Measurements from ENCODE around the gene ADARB2. TPM values are rescaled to one million over a fixed set of nuclear protein-coding genes. Genes with fewer than 3 reads are reported as not detected.

The ADARB2 gene
- total RNA-seq, 1 donor from 2014 or later = 0.80 TPM

DNA sequence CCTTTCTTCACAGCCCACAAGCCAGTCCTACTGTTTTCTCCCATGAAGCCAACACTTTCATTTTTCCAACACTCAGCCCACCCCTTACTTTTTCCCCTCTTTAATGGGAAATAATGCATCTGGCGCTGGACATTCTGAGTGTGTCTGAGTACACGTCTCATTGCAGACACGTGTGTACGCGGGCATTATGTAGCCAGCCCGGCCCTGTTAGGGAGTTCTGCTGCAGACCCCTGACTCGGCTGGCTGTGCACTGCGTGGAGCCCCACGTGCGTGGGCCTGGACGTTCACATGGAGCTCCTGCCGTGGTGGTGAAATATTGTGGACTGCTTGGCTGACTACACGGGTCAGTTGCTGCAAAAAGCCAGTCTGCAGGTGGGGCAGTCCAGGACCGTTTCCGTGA lies 233.0 kb downstream of the ADARB2 start:
- Histone ChIP-seq H3K4me1 (no peaks in the 10 kb centered on the region), H3K27me3 (ENCODE audit: low read depth) (no peaks in the 10 kb centered on the region), H3K9me3 (no peaks in the 10 kb centered on the region), H3K27ac (no peak overlapping the region), H3K4me3 (no peak overlapping the region), H3K36me3 (no peaks in the 10 kb centered on the region)
- DNase-seq (no peak), ATAC-seq (no peak)
- intact Hi-C loops (cut with DNase I) = no loop called here
- TF ChIP-seq, protein P1, sequence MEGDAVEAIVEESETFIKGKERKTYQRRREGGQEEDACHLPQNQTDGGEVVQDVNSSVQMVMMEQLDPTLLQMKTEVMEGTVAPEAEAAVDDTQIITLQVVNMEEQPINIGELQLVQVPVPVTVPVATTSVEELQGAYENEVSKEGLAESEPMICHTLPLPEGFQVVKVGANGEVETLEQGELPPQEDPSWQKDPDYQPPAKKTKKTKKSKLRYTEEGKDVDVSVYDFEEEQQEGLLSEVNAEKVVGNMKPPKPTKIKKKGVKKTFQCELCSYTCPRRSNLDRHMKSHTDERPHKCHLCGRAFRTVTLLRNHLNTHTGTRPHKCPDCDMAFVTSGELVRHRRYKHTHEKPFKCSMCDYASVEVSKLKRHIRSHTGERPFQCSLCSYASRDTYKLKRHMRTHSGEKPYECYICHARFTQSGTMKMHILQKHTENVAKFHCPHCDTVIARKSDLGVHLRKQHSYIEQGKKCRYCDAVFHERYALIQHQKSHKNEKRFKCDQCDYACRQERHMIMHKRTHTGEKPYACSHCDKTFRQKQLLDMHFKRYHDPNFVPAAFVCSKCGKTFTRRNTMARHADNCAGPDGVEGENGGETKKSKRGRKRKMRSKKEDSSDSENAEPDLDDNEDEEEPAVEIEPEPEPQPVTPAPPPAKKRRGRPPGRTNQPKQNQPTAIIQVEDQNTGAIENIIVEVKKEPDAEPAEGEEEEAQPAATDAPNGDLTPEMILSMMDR (IDR thresholded peaks at IDR 0.05) = no peak

DNA sequence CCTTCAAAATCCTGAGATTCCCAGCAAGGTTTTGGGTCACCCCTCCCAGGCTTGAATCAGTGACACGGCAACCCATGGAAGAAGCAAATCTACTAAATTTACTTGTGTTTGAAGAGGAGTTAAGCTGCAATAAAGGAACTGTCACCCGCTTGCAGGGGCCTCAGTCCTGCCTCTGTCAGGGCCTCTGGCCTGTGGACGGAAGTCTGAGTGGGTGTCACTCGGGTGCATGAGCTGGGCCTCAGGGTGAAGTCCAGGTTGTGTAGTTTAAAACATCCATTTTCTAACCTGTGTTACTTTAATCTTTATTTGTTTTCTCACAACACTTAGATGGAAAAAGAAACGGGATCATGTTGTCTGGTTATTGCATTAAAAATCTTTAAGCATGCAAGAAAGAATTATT lies 234.9 kb downstream of the ADARB2 start:
- H3K9me3 ChIP-seq = no peaks in the 10 kb centered on the region
- ATAC-seq = no peak
- no peaks in the 10 kb centered on the region for H3K4me1 ChIP-seq
- TF ChIP-seq, protein P1 (IDR thresholded peaks at IDR 0.05) = no peak
- DNase-seq = no peak
- H3K27me3 ChIP-seq (ENCODE audit: low read depth) = no peaks in the 10 kb centered on the region
- H3K27ac ChIP-seq = no peak overlapping the region
- intact Hi-C loops (cut with DNase I) = no loop called here
- H3K4me3 ChIP-seq = no peak overlapping the region
- H3K36me3 ChIP-seq = no peaks in the 10 kb centered on the region

DNA sequence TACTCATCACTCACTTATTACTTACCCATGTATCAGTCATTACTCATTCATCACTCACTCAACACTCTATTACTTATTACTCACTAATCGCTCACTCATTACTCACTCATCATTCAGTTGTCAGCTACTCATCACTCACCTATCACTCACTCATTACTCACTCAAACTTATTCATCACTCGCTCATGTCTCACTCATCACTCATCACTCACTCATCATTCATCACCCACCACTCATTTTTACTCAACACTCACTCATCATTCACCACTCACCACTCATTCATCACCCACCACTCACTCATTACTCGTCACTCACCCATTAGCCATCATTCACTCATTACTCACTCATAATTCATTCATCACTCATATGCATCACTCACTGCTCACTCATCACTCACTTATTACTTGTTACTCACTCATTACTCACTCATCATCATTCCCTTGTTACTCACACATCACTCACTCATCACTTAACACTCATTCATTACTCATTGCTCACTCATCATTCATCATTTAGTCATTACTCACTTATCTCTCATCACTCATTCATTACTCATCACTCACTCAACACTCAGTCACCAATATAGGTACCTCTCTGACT lies 237.9 kb downstream of the ADARB2 start:
- TF ChIP-seq, protein P1 (IDR thresholded peaks at IDR 0.05) = no peak
- ATAC-seq = no peak
- no peak overlapping the region for H3K4me3 ChIP-seq
- intact Hi-C loops (cut with DNase I) = no loop called here
- H3K27me3 ChIP-seq (ENCODE audit: low read depth) = no peaks in the 10 kb centered on the region
- no peaks in the 10 kb centered on the region for H3K4me1 ChIP-seq
- H3K27ac ChIP-seq = no peak overlapping the region
- H3K9me3 ChIP-seq = no peaks in the 10 kb centered on the region
- DNase-seq = no peak
- no peaks in the 10 kb centered on the region for H3K36me3 ChIP-seq

DNA sequence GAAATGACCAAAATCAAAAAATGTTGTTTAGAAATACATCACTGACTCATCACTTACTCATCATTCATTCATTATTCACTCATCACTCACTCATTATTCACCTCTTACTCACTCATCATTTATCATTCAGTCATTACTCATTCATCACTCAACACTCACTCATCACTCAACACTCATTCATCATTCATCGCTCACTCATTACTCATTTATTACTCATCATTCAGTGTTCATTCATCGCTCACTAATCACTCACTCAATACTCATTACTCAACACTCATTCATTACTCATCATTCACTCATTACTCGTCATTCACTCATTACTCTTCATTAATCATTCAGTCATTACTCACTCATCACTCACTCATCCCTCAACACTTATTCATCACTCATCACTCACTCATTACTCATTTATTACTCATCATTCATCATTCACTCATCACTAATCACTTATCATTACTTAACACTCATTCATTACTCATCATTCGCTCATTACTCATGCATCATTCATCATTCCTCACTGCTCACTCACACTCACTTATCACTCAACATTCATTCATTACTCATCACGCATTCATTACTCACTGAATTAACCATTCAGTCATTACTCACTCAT lies 238.5 kb downstream of the ADARB2 start:
- Histone ChIP-seq H3K9me3 (no peaks in the 10 kb centered on the region), H3K4me1 (no peaks in the 10 kb centered on the region), H3K4me3 (no peak overlapping the region), H3K27ac (no peak overlapping the region), H3K36me3 (no peaks in the 10 kb centered on the region), H3K27me3 (ENCODE audit: low read depth) (no peaks in the 10 kb centered on the region)
- TF ChIP-seq, protein P1 (IDR thresholded peaks at IDR 0.05) = no peak
- DNase-seq (no peak), ATAC-seq (no peak)
- intact Hi-C loops (cut with DNase I) = no loop called here

DNA sequence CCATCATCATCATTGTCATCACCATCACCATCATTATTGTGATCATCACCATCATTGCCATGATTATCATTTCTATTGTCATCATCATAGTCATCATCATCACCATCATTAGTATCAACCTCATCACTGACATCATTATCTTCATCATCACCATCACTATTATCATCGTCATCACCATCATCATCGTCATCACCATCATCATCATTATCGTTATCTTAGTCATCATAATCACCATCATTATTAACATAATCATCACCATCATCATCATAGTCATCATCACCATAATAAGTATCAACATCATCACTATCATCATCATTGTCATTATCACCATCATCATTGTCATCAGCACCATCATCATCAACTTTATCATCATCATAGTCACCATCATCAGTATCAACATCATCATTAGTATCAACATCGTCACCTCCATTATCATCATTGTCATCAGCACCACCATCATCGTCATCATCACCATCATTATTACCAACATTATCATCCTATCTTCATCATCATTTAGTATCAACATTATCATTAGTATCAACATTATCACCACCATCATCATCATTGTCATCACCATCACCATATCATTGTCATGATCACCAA lies 241.3 kb downstream of the ADARB2 start:
- Histone ChIP-seq H3K9me3 (no peaks in the 10 kb centered on the region), H3K27me3 (ENCODE audit: low read depth) (no peaks in the 10 kb centered on the region), H3K36me3 (no peaks in the 10 kb centered on the region), H3K4me1 (no peaks in the 10 kb centered on the region), H3K27ac (no peak overlapping the region), H3K4me3 (no peak overlapping the region)
- DNase-seq (no peak), ATAC-seq (no peak)
- intact Hi-C loops (cut with DNase I) = no loop called here
- TF ChIP-seq, protein P1 (IDR thresholded peaks at IDR 0.05) = no peak
